Lower lobe of right lung (tissue), 2 donors: ENCODE results near the gene OTUB1. TPM values are rescaled to one million over a fixed set of nuclear protein-coding genes. Genes with fewer than 3 reads are reported as not detected.
"Not testable (repeated sequence)": the region's sequence is repeated elsewhere in the genome, so short reads cannot be mapped to it uniquely, and the experiment has no call there.

ENCODE experiments used
- ATAC-seq, 2 donors: fragments of 200-7000 bp; cut with Tn5 transposase; one replicate each; pipeline ENCODE4 v1.9.1; 2020 to 2022; ENCODE audit warnings: mild to moderate bottlenecking in 2 of 2, moderate library complexity in 2 of 2
- DNase-seq: peaks from one replicate; pipeline ENCODE4 v3.0.0-alpha.2; 2020
- H3K27ac ChIP-seq: fragments of 200-600 bp; one replicate; pipeline ENCODE4 v1.8.0; 2022
- H3K27me3 ChIP-seq: fragments of 200-600 bp; one replicate; pipeline ENCODE4 v1.8.0; 2022; ENCODE audit warnings: low read depth
- H3K36me3 ChIP-seq: fragments of 200-600 bp; one replicate; pipeline ENCODE4 v1.8.0; 2022; ENCODE audit warnings: mild to moderate bottlenecking
- H3K4me1 ChIP-seq: fragments of 200-600 bp; one replicate; pipeline ENCODE4 v1.8.0; 2022
- H3K4me3 ChIP-seq: fragments of 200-600 bp; one replicate; pipeline ENCODE4 v1.8.0; 2022; ENCODE audit warnings: mild to moderate bottlenecking
- H3K9me3 ChIP-seq: fragments of 200-600 bp; one replicate; pipeline ENCODE4 v1.8.0; 2022
- CTCF ChIP-seq: fragments of 200-600 bp; IDR thresholded peaks from one replicate; pipeline ENCODE4 v1.8.0; 2022; ENCODE audit warnings: antibody characterized with exemption, mild to moderate bottlenecking
- intact Hi-C: fragments of 100-400 bp; cut with DNase I; formaldehyde crosslinking; loops from one replicate; pipeline ENCODE4 v1.11.0; 2022
- total RNA-seq: library from RNA; stranded (reverse); fragmentation: NEBNext Ultra II Directional; extraction: Animal tissue kit (Norgen Biotek cat#: 25700); gene quantifications from one replicate; pipeline ENCODE4 v1.2.1, GENCODE V29; 2021
- donor health status: DM: no; HTN: yes; CAD: no; lungs with severe emphysema.

OTUB1 gene
- total RNA-seq, 1 donor from 2014 or later, result 61.9 TPM

- H3K4me3 ChIP-seq, result no peak overlapping the region
- H3K9me3 ChIP-seq, result no peaks in the 10 kb centered on the region
- DNase-seq (no peak), ATAC-seq (no peak)
- no peak for TF ChIP-seq CTCF
- H3K27ac ChIP-seq, result no peak overlapping the region
- H3K36me3 ChIP-seq, result no peaks in the 10 kb centered on the region
- no peaks in the 10 kb centered on the region for H3K4me1 ChIP-seq
- intact Hi-C loops, result no loop called here
- H3K27me3 ChIP-seq, result peaks cover 8% of the 10 kb centered on the region
Observed at GRCh38 chr11:63969461-63969860, 16.8 kb upstream of the OTUB1 start.

- DNase-seq (no peak), ATAC-seq (no peak)
- peaks cover 9% of the 10 kb centered on the region for H3K4me1 ChIP-seq
- no peak overlapping the region for H3K27ac ChIP-seq
- TF ChIP-seq CTCF, result no peak
- no peak overlapping the region for H3K4me3 ChIP-seq
- intact Hi-C loops, result no loop called here
- peaks cover 8% of the 10 kb centered on the region for H3K27me3 ChIP-seq
- peaks cover under 1% of the 10 kb centered on the region for H3K36me3 ChIP-seq
- no peaks in the 10 kb centered on the region for H3K9me3 ChIP-seq
Observed at GRCh38 chr11:63970902-63971301, 15.3 kb upstream of the OTUB1 start.

- H3K27ac ChIP-seq, H3K27me3 ChIP-seq, DNase-seq, H3K36me3 ChIP-seq, intact Hi-C loops, ATAC-seq, H3K9me3 ChIP-seq: not testable (repeated sequence)
- H3K4me3 ChIP-seq, result peak overlapping the region; percentile 98
- peaks cover 16% of the 10 kb centered on the region for H3K4me1 ChIP-seq
Observed at GRCh38 chr11:63973912-63974258, 12.4 kb upstream of the OTUB1 start.

- H3K4me3 ChIP-seq, result peak within 1 kb of the TSS; percentile 98
- peaks cover 13% of the 10 kb centered on the region for H3K36me3 ChIP-seq
- H3K27me3 ChIP-seq, result peaks cover 4% of the 10 kb centered on the region
- ATAC-seq (peak; percentile 98), DNase-seq (peak; percentile 97)
- H3K9me3 ChIP-seq, result no peaks in the 10 kb centered on the region
- TF ChIP-seq CTCF, result peak; percentile 19
- peak within 1 kb of the TSS; percentile 98 for H3K27ac ChIP-seq
- intact Hi-C loops, result no loop called here
- peaks cover 16% of the 10 kb centered on the region for H3K4me1 ChIP-seq
Observed at GRCh38 chr11:63974259-63975143, 11.7 kb upstream of the OTUB1 start, which contains the start of gene COX8A. TSS of gene COX8A (plus strand) at chr11:63974620. CDS start at chr11:63974681, 61 bp downstream.

- DNase-seq (no peak), ATAC-seq (no peak)
- intact Hi-C loops, result no loop called here
- H3K27ac ChIP-seq, result no peak overlapping the region
- peaks cover 16% of the 10 kb centered on the region for H3K4me1 ChIP-seq
- no peak overlapping the region for H3K4me3 ChIP-seq
- no peak for TF ChIP-seq CTCF
- peaks cover 13% of the 10 kb centered on the region for H3K36me3 ChIP-seq
- H3K27me3 ChIP-seq, result no peaks in the 10 kb centered on the region
- no peaks in the 10 kb centered on the region for H3K9me3 ChIP-seq
Observed at GRCh38 chr11:63978551-63979239, 7.5 kb upstream of the OTUB1 start.

GRCh38 chr11:63979426-63979825 lies 6.8 kb upstream of the OTUB1 start:
- Histone ChIP-seq H3K4me3 (no peak overlapping the region), H3K36me3 (peaks cover 13% of the 10 kb centered on the region), H3K9me3 (no peaks in the 10 kb centered on the region), H3K27me3 (no peaks in the 10 kb centered on the region), H3K4me1 (peaks cover 16% of the 10 kb centered on the region), H3K27ac (no peak overlapping the region)
- no peak for ATAC-seq
- no peak for DNase-seq
- intact Hi-C loops, result no loop called here
- TF ChIP-seq CTCF, result no peak
